NCI-H2107 treated with DMSO at 0.1 percent for 48 hours (cell line): Measurements from ENCODE around the gene SARDH.

Source experiments
- DNase-seq: peaks from one replicate; lab custom pipeline; 2025; ENCODE audit not compliant: unreplicated experiment; lab: John Stamatoyannopoulos, UW

SARDH gene, protein sequence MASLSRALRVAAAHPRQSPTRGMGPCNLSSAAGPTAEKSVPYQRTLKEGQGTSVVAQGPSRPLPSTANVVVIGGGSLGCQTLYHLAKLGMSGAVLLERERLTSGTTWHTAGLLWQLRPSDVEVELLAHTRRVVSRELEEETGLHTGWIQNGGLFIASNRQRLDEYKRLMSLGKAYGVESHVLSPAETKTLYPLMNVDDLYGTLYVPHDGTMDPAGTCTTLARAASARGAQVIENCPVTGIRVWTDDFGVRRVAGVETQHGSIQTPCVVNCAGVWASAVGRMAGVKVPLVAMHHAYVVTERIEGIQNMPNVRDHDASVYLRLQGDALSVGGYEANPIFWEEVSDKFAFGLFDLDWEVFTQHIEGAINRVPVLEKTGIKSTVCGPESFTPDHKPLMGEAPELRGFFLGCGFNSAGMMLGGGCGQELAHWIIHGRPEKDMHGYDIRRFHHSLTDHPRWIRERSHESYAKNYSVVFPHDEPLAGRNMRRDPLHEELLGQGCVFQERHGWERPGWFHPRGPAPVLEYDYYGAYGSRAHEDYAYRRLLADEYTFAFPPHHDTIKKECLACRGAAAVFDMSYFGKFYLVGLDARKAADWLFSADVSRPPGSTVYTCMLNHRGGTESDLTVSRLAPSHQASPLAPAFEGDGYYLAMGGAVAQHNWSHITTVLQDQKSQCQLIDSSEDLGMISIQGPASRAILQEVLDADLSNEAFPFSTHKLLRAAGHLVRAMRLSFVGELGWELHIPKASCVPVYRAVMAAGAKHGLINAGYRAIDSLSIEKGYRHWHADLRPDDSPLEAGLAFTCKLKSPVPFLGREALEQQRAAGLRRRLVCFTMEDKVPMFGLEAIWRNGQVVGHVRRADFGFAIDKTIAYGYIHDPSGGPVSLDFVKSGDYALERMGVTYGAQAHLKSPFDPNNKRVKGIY

DNA sequence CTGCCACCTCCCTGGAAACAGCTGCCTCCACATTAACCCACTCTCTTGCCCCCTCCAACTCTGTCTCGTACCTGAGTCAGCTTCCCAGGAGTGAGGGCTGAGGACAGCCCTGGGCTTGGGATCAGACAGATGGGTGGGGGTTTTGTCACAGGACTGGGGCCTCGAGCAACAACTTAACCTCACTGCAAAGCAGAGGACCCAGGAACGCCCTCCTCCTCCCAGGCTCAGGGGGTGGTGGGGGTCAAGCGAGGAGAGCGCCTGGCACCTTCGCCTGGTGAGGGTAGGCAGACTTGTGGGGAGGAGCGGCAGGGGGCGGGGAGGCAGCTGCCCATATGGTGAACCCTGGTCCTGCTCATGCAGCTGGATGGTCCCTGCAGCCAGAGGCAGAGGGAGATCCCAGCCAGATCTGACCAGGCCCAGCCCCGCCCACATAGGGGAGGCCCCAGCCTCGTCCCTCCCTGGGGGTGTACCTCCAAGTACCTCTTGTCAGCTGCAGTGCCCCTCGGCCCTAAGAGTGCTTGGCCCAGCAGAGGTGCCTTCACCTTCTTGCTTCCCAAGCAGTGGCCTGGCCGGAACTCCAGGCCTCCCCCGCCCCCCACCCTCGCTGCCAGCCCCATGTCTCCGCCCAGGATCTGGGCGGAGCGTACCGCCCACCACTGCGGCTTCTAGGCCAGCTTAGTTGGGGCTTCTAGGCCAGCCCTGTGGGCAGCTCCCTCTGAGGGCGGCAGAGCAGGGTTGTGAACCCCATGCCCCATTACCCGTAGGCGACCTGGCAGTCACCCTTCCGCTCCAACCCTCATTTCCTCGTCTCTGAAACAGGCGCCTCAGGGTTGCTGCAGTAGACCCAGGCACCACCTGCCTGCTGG is at the start of gene SARDH:
Gene SARDH (minus strand): TSS at position 579 of the 866 bp plus-strand sequence. CDS start 4,179 bp downstream, outside the sequence.
- DNase-seq, result no peak

DNA sequence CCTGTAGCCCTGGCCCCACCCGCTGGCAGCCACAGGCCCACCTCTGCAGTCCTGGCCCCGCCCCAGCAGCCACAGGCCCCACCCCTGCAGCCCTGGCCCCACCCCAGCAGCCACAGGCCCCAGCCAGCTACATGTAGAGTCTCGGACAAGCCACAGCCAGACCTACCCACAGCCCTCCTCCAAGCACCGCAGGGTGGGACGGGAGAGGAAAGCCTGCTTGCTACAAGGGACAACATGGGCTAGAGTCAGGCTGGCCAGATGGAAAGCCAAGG is 49.5 kb upstream of the SARDH start:
- DNase-seq, result no peak

DNA sequence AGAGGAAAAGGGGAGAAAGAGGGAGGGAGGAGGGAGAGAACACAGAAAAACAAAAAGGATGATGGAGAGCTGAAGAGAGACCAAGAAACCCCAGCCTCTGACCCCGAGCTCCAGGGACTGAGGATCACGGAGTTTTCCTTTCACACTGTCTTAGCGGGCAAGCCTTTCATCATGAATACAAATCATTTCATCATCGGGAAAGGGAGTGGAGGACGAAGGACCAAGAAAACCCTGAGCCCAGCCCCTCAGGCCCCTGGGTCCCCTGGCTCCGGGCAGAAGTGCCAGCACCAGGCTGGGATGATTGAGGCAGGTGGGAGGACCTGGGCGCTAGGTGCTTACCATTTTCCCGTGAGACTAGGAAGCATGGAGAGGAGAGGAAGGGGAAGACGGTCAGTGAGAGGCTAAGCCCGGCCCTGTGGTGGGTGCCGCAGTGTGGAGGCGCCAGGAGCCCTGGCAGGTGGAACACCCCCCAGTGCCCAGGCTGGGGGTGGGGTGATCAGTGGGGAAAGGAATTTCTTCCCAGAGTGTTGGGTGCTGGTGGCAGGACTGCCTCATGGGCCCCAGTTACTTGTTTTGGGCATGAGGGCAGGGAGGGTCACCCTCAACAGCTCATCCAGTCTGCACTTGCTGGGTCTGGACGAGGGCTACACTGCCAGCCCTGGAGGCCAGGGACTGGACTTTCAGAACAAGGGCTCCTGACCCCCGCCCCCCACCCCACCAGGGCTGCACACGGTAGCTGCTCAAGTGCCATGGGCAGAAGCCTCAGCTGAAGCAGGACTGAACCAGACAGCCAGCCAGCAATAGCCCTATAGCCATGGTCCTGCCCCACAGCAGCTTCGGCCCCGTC is 49.0 kb upstream of the SARDH start:
- DNase-seq, result no peak

DNA sequence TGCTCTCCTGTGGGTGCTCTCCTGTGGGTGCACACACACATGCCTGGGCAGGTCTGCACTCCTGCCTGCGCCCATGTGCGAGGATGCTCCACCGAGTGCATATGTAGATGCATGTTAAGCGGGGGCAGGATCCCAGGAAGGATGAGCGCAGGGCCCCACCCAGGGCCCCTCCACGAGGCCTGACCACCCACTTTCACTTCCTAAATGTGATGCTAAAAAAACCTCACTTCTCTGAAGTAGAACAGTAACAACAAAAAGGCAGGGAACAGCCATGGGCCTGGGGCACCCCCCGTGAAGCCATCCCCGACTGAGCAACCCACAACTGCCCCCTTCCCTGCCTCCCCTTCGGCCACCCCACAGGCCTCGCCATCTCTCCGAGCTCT is 48.2 kb upstream of the SARDH start:
- no peak for DNase-seq

DNA sequence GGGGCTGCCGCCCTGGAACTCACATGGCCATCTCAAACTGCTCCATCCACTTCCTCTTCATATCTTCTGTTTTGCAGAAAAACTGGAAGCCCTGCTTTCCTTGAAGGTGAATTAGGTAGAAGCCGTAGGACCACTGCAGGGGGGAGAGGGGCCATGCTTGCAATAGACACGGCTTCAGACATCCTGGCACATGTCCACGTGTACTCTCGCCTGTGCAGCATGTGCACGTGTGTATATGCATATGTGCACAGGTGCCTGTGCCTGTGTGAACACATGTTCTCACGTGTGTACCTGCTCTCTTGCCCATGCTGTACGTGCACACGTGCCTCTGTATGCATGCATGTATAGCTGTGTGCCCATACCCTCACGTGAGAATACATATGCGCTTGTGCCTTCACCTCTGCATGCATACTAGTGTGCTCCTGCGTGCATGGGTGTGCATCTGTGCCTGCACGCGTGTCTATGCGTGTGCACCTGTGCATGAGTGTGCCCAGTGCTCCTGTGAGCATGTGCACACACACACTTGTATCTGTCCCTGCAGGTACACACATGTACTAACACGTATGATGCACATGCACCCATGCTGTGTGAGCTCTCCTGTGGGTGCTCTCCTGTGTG is 47.7 kb upstream of the SARDH start:
- no peak for DNase-seq

DNA sequence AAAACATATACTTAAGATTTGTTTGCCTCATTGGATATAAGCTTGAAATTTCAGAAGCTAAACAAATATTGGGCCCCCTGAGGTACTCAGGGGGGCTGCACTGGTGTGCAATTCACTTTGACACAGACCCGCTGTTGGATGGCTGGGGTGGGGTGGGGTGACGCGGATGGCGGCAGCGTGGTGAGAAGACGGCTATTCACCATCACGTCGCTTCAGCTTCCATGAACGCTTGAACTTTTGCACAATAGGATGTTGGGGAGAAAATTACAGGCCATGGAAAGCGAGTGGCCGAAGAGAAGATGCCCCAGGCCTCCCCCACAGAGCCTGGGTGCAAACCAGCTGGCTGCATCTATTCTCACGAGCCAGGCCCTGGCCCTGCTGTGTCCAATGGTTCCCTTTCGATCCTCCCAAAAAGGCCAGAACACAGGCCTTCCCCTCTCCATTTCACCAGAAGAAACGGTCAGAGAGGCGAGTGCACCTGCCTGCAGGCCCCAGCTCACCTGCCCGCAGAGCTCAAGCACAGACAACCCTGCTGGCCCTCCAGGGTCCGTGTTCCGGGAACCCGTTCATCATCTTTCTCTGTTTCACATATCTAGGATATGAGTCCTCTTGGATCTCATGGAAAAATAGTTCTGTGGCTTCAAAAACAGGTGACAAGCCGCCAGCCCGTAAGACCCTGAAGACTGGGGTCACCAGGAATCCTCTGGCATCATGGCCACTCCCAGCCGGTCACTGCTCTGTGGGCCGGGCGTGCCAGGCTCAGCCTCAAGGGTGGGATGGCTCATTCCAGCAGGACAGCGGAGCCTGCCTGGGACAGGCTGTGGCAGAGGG is 46.8 kb upstream of the SARDH start:
- no peak for DNase-seq

DNA sequence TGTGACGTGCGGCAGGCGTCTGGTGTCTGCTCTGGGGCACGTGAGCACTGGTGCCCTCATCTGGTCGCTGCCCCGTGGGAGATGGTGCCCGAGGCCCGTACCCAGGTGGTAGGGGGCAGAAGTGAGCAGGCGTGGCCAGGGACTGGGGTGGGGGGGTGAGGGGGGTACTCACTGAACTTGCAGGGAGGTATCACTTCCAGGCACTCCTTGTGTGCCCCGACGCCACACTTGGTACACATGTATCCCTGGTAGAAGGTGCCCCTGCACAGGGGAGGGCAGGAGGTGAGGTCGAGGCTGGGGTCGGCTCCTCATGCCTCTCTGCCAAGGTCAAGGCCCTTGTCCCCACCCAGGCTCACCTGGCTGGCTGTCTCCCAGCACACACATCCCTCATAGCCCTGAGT is 45.2 kb upstream of the SARDH start:
- DNase-seq, result no peak

DNA sequence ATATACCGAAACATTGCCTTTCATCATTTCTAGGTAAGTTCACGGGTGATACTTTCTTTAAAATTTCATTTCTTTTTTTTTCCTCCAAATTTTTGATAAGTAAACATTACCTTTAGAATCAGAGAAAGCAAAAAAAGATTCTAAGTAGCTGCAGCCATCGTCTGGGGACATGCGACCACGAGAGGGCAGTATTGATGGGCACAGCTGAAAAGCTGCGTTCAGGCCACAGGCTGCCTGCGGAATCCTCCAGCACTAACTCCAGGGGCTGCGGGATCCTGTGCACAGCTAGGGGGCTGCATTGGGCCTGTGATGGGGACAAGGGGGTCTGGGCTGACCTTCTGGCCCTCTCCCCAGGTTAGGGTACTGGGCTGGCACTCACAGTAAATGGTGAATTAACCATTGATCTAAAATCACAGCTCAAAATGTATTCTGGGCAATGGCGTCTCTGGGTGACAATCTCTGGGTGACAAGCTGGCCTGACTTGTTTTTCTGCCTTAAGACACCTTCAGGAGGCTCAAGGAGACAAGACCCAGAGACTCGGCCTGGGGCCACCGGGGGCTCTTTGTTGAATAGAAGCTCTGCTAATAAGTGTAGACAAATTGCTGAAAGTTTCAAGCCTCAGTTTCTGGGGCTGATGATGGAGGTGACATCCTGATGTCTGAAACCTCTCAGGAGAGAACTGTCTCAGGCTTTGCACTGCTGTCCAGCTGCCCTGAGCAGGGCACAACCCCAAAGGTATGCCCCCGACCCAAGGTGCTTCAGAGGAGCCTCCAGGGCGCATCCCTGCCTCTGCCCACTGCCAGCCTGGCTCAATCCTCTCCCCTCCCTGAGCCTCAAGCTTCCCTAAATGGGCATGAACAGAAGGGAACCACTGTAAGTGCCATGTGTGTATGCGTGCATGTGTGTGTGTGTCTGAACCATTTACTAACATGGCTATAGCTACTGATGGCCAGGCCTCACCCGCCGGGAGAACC is 44.3 kb upstream of the SARDH start:
- DNase-seq, result peak; percentile 60

DNA sequence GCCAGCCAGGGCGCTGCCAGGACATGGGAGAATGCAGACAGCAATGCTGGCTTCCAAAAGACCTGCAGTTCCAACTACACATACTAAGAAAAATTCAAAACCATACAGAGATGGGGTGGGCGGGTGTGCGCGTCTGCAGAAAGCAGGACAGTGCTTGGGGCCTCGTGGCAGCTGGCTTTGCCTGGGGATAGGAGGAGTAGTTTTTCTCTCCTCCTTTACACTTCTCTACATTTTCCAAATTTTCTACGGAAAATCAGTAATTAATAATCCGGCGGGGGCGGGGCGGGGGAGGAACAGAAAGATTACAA is 43.6 kb upstream of the SARDH start:
- DNase-seq, result no peak

DNA sequence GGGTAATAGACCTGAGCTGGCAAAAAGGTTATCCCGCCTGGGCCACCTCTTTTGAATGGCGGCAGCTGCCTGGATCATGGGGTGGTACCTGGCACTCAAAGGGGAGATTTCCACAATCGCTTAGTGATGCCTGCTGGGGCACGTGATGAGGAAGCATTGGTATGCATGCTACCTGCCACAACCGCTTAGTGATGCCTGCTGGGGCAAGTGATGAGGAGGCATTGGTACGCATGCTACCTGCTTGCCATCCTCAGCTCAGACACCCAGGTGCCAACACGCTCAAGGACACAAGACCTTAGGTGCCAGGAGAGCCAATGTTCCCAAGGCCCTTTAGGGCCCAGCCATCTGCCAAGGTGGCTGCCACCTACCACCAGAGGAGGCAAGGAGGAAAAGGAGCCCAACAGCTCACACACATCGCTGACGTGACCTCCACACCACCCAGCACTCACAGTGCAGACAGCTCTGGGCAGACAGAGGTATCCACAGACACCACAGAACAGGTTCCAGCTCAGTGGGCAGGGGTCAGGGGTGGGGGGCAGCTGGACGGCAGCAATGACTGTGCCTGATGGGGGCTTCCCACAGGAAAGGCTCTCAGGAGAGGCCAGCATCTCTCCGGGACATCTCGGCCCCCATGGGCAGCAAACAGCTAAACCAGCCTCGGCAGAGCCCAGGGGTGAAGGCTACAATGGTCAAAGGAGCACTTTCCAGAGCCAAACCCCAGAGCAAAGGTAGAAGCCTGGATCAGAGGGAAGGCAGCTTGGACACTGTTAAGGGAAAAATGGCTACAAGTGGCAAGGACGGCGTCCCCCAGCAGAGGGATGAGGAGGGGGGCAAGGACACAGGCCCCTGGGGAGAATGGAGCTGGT is 43.0 kb upstream of the SARDH start:
- no peak for DNase-seq

DNA sequence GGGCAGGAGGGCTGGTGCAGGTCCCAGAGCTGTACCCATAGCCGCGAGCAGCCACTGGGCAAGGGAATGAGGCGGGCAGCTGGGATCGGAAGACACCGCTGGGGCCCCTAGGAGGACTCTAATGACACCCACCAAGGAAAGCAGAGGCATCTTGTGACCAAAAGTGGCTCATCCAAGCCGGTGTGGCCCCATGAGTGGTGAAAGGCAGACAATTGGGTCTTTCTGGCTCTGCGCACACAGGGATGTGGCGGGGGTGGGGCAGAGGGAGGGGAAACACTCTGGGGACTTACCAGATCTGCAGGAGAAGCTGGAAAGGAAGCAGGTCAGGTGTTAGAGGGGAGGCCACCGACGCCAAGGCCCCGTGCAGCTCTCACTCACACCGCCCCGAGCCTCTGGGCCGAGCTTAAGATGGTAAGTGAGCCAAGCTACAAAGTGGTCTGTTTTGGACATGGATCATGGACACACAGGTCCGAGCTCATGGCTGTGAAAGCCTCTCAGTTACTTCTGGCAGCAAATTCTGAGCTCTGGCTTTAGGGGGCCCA is 42.3 kb upstream of the SARDH start:
- no peak for DNase-seq

DNA sequence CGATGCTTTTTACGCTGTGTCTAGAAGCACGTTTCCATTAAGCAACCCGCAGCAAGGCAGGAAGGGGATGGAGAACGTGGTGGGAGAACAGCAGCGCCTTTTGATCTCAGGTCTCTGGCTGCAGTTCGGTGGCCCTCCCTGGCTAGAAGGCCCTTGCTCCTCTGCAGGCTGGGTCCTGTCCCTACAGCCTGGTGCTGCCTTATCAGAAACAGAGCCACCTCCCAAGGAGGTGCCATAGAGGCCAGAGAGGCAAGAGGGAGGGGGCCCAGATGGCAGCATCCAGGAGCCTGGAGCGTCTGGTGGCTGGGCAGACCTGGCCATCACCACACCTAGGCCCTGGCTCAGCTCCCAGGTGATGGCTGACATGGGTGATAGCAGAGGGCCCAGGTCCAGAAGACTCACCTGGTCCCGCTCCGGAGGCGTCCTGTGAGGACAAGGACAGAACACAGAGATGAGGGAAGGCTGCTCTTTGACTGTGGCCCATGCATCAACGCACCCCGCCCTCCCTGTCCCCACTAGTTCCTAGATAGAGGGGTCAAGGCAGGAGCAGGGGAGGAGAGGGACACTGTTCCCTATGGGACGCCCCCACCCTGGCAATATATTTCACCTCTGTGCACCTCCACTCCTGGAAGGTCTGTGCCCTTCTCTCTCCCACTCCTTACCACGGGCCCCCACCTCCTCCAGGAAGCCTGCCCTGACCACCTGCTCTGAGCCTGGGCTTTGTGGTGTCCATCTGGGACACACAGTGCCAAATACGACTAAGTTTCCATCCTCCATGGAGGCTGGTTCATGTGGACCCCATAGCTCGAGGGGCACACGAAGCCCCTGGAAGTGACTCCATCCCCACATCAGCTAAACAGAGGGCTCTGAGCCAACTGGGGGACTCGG is 41.6 kb upstream of the SARDH start:
- DNase-seq, result no peak

DNA sequence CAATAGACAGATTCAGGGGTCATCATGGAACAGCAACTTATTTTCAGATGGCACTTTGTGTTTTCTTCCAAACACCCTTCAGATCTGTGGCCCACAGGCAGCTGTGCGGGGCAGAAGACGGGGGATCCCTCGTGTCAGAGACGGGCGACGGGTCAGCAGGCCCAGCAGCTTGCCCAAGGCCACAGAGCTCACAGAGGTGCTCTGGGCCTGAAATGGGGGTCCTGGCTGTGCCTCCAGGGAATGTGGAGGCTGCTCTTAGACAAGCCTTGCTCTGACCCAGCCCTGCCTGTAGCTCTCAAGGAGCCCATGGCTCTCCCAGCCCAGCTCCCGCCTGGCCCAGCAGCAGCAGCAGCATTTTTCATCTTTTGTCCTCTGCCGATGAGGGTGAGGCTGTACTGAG is 40.9 kb upstream of the SARDH start:
- DNase-seq, result no peak

DNA sequence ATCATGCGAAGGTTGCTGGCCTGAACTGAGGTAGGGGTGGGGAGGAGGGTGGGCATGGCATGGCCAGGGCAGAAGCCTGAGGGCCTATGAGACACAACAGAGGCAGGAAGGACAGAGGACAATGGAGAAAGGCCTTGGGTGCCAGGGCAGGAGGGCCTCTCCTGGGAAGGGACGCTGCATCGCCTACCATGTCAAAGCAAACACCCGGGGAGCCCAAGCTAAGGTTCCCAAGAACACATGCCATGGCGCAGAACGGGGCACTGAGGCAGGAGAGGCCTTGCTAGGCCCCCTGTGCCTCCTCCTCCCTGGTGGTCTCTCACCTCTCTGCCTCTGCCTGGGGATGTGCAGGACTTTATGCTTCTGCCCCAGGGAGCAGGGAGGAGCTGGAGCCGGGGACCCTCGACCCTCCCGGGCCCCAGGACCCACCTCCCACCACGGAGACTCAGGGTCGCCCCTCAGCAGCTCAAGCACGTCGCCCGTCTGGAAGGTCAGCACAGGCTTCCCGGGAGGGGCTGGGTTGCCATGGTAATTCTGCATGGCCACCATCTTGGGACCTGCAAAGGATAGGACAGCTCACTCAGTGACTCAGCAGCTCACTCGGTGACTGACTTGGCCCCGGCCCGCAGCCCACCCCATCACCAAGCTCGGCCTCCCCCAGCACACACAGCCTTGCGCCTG is 40.3 kb upstream of the SARDH start:
- DNase-seq, result no peak

DNA sequence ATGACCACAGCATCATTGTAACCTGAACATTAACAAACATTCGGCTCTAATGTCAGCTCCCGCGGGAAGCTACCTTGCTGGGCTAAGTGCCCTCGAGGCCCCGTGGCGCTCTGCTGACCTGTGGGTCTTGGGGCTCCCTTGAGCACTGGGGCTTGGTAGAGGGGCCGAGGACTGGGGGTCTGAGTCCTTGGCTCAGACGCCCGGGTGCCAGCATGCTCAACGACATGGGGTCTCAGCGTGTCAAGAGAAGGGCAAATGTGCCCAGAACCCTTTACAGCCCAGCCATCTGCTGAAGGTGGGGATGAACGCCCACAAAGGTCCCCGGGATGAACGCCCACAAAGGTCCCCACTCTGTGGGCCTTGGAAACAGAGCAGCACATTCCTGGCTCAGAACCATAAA is 39.7 kb upstream of the SARDH start:
- no peak for DNase-seq
